Stimulated activated CD8-positive, alpha-beta memory T cell treated with anti-CD3 and anti-CD28 coated beads, Interleukin-2, amount 100 ng/mL, for 48 hours (primary cell): ENCODE measurements around the gene SGCA.

ENCODE experiments used
- DNase-seq, 2 donors: peaks; one replicate each; pipeline ENCODE4 v3.0.0-alpha.2; 2020; ENCODE audit warnings: low read depth in 2 of 2

Gene SGCA

DNA sequence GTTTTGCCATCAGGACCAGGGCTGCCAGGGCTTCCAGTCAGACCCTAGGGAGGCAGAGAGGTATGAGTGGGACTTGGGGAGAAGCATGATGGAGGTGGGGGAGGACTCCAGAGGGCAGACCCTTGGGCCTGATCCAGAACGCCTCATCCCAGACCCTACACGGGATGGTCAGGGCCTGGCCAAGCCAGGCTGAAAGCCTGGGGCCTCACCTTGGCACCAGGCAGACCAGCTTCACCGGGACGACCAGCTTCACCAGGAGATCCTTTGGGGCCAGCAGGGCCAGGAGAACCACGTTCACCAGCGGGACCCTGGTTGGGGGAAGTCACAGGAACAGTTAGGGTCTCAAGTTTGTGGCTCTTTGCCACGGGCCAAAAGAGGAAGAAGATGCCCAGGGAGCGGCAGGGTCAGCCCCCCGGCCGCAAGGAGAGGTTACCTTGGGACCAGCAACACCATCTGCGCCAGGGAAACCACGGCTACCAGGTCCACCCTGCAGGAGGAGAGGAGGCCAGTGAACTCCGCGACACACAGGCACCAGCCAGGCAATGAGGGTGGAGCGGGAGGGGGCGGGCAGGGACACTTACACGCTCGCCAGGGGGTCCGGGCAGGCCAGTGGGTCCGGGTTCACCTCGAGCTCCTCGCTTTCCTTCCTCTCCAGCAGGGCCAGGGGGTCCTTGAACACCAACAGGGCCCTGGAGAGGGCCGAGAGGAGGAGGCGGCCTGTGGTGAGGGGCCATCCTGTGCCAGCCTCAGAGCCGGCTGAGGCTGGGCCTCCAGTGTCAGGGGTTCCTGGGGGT, 28.5 kb downstream of the SGCA start:
- no peak for DNase-seq

DNA sequence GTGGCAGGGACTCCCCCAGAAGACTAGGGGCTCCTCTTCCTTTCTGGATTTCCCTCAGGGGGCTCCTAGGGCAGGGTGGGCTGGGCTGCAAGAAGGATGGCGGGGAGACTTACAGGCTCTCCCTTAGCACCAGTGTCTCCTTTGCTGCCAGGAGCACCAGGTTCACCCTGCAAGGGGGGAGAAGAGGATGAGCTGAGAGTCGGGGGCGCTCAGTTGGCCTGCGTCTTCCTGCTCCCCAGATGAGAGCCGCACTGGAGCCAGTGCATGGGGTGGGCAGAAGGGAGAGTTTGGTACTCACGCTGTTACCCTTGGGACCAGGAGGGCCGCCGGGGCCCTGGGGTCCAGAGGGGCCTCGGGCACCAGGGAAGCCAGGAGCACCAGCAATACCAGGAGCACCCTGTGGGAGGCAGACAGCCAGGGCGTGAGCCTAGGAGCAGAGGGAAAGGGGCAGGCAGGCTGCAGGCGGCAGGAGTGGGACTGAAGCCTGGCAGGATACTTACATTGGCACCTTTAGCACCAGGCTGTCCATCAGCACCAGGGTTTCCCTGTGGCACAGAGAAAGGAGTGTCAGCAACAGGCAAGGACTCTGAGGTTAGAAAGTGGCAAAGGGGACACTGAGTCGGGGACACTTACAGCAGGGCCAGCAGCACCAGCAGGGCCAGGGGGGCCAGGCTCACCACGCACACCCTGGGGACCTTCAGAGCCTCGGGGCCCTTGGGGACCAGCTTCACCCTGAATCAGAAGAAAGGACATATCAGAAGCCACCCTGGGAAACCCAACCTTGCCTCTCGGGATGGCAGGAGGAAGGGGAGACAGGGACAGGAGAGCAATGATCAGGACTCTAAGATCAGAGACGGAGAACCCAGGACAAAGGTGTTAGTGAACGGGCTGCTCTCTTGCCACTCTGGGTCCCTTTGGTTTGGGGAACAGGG, 29.4 kb downstream of the SGCA start:
- DNase-seq: no peak

DNA sequence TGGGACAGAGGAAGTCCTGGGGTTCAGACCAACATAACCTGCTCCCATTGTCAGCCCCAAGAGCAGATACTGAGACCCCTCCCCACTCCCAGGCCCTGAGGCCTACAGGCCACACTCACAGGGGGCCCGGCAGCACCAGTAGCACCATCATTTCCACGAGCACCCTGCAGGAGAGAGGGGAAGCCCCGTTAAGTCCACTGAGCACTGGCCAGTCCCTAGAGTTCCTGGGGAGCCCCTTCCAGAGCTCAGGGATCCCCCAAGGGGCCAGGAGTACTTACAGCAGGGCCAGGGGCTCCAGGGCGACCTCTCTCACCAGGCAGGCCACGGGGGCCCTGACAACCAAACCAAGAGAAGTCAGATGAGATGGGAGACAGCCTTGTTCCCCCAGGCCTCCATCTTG, 30.2 kb downstream of the SGCA start:
- DNase-seq: no peak

DNA sequence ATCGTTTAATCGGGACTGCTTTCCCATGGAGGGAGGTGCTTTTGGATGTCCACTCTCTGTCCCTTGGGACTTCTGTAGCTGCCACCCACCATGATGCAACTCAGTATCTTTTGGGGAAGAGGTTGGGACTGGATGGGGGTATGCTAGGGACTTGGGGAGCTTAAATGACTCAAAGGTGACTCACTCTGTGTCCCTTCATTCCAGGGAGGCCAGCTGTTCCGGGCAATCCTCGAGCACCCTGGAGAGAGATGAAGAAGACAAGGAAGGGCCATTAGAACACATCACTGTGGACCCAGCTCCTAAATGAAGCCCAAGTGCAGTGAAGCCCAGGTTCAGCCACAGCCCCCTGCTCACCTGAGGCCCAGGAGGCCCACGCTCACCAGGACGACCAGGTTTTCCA, 31.0 kb downstream of the SGCA start:
- no peak for DNase-seq

DNA sequence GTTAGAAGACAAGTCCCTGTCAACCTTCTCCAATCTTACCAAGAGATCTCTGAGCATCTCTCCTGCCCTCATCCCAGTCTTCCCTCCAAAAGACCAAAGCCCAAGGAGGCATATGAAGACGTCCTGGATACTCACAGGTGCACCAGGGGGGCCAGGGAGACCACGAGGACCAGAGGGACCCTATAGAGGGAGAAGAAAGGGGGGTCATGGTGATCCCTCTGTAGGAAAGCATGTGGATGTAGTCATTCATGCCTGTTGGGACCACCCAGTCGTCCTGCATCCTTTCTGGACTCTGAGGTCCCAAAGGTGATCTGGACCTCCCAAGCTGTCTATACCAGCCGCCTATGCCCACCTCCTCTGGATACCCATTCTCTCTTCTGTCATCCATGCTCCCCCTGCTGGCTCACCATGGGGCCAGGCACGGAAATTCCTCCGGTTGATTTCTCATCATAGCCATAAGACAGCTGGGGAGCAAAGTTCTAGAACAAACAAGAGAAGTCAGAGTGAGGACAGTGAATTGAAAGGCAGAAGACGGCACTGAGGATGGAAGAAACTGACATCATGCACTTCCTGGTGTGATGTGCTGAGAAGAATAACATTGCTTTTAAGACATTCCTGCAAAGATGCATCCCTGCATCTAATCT, 32.3 kb downstream of the SGCA start:
- peak; percentile 27 to 47 for DNase-seq

DNA sequence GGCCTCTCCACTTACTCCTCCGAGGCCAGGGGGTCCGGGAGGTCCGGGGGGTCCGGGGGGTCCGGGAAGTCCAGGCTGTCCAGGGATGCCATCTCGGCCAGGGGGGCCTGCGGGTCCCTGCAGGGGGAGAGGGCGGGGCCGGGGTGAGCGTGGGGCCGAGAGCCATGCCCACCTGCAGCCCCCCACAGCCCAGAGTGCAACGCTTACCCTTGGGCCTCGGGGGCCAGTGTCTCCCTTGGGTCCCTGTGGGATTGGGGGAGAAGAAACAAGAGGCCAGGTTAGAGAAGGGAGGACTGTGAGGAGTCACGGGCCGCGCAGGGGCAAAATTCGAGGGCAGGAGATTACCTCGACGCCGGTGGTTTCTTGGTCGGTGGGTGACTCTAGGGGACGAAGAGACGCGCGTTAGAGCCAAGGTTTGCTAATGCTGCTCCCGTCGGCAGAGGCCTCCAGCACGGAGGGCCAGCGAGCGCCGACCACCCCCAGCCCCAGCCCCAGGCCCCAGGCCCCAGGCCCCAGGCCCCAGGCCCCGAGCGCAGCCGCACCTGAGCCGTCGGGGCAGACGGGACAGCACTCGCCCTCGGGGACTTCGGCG, 33.5 kb downstream of the SGCA start:
- no peak for DNase-seq

DNA sequence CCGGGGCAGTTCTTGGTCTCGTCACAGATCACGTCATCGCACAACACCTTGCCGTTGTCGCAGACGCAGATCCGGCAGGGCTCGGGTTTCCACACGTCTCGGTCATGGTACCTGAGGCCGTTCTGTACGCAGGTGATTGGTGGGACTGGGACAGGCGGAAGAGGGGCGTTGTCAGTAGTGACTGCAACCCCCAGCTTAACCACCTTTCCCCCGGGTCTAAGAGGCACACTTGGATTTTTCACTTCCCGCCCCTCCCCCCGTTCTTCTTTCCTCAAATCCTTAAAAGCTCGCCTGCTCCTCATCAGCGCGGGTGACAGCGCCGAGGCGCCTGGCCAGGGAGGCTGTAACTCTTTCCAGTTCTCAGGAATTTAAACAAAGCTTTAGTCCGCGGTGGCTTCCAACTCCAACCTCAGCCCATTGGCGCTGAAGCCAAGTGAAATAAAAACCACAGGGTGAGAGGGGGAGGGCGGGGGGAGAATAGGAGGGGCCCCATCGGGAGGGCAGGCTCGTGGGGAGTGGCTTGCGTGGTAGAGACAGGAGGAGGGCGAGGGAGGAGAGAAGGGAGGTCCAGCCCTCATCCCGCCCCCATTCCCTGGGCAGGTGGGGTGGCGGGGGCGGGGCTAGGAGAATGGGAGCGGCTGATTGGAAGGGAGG, 34.1 kb downstream of the SGCA start:
- DNase-seq: peak; percentile 45 to 65

DNA sequence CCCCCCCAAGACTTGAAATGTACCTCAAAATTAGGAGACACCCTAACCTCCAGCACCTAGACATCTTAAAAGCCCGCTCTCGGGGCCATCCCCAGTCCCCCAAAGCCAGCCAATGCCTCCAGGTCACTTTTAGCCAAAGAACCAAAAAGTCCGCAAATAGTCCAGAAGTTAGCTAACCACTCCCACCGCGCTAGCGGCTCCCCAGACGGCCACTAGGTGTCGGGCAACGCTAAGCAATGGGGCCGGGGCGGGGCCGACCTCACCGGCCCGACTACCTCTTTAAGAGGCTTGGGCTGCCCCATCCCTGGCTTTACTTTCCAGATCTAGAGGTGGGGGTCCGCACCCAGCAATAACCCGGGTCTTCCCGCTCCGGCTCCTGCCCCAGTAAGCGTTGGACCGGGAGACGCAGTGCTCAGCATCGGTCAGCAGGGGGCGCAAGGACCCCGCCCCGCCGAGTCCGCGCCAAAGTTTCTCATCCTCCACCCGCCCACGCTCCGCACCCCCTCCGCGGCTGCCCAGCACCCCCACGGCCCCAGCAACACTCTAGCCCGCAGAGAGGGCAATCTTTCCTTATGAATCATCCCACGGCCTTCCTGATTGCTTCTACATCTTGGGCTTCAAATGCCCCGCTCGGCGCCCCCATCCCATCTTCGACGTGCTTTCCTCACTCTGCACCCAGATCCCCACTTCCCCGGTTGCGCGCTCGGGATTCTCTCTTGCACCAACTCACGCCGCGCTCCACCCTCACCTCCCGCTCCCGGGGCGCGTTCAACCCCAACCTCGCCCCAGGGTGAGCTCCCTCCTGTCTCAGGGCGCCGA, 34.9 kb downstream of the SGCA start:
- peak; percentile 61 to 67 for DNase-seq

DNA sequence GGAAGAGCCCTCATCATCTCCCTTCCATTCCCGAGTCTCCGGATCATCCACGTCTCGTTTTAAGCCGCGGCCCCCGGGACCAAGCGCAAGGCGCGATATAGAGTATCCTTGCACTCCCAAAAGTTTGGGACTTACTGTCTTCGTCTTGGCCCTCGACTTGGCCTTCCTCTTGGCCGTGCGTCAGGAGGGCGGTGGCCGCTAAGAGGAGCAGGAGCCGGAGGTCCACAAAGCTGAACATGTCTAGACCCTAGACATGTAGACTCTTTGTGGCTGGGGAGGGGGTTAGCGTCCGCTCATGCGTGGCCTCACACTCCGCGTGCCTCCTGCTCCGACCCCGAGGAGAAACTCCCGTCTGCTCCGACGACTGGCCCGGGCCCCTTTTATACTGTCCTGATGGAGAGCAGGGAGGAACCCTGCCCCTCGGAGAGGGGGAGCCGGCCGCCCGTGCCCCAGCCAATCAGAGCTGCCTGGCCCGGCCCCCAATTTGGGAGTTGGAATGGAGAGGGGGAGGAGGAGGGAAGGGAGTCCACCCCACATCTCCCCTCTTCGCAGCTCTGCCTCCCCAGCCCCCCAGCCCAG, 35.6 kb downstream of the SGCA start, which contains the start of gene COL1A1:
Gene COL1A1, minus strand, starts transcription at position 356 of the 579 bp plus-strand sequence. Its CDS starts 118 bp downstream, at position 238.
- DNase-seq: no peak

DNA sequence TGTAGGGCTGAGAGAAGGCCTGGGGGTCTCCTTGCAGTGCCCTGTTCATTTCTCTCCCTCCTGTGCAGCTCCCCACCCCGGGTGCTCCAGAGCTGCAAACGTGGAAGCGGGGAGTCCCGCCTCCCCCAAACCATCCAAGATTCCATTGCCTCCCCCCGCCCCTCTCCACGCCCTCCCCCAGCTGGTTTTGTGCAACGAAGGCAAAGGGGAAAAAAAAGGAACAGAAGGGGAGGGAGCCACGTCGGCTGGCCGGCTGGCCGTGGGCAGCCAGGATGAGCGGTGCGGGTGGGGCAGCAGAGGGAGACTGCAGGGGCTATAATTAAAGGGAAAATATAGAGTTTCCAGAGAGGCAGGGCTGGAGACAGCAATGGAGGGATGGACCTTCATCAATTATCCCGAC, 37.3 kb downstream of the SGCA start:
- DNase-seq: no peak

DNA sequence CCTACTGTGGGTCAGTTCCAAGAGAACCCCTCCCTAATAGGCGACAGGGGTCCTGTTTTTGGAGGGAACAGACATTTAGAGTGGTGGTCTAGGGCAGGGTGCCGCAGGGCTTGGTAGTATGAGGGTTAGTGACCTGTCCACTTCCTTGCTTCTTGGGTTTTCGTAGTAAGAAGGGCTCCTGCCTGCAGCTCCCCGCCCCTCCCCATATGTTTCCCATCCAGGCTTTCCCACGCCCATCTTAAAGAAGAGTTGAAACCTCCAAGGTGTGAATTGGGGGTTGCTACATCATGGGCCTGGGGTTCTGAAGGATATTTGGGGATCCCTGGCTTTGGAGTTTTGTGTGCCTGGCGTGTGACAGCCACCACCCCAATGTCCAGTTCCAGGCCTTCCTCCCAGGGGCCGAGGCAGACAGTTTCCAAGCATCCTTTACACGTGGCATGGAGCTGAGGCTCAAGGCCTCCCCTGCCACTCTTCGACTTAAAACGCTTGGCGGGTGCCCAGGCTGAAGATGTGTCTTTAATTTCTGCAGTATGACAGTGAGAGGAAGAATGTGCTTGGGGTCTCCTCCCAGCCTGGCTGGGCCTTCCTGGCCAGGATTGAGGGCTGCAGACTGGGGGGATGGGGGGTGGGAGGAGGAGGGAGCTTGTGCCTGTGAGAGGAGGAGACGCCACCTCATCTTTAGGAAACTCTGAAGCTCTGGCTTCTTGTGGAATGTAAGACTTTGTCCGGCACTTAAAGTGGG, 38.0 kb downstream of the SGCA start:
- DNase-seq: no peak

DNA sequence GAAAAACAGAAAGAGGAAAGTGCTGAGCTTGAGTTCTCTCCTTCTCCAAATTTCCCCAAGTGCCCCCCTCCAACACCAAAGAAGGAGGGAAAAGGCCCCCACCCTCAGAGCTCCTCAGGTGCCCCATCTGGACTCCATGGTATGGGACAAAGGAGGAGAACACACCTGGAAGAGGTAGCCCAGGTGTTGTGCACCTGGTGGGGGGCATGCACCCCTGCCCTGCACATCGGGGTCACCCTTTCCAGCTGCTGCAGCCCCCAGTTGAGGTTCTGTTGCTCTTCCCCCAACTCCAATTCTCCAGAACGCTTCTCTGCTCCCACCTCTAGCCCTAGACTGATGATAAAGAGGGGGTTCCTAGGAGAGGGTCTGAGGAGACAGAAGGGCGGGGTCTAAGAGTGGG, 38.6 kb downstream of the SGCA start:
- DNase-seq: no peak

DNA sequence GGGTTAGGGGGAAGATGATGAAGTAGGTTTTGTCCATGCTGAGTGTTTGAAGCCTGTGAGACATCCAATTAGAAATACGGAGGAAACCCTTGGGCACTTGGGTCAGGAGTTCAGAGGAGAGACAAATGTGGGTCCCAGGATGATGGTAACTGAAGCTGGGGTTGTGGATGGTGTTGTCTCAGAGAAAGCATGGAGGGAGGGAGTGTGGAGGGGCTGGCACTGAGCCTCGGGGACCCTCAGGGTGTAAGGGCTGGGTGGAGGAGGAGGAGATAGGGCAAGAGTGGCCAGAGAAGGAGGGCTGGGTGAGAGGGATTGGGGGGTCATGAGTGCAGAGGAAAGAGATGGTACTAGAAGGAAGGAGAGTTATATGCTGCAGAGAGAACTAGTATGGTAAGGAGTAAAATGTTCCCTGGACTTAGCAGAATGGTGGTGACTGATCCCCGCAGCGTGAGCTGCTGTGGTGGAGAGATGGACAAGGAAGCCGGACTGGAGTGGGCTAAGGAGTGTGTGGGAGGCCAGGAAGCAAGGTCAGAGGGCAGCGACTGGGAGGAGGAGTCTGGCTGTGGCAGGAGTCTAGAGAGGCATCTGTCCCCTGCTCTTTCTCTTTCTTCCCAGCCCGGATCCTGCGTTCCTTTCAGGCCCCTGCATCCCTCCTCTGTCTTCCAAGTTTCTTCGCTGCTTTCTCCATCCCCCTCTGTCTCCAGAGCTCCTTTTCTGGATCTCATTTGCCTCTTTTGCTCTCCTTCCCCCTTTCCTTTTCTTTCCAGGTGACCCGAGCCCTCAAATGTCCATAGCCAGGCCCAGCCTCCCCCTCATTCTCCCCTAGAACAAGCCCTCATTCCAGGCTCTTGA, 39.5 kb downstream of the SGCA start:
- DNase-seq: no peak

DNA sequence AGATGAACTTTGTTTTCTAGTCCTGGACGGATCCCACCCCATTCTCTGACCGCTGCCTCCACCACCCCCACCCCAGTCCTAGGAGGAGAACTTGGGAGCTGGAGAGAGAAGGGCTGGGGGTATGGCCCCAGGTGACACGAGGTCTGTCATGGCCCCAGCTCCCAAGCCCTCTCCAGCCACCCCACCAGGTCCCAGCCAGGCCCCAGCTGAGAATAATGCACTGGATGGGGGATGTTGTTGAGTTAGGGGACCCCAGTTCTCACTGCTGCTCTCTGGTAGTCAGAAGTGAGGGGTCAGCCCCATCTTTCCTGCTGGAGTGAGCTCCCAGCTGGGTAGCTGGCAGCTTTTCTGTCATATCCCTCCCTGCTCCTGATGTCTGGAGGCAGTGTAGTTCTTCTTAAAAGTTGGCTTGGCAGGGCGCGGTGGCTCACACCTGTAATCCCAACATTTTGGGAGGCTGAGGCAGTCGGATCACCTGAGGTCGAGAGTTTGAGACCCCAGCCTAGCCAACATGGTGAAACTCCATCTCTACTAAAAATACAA, 40.2 kb downstream of the SGCA start:
- no peak for DNase-seq

DNA sequence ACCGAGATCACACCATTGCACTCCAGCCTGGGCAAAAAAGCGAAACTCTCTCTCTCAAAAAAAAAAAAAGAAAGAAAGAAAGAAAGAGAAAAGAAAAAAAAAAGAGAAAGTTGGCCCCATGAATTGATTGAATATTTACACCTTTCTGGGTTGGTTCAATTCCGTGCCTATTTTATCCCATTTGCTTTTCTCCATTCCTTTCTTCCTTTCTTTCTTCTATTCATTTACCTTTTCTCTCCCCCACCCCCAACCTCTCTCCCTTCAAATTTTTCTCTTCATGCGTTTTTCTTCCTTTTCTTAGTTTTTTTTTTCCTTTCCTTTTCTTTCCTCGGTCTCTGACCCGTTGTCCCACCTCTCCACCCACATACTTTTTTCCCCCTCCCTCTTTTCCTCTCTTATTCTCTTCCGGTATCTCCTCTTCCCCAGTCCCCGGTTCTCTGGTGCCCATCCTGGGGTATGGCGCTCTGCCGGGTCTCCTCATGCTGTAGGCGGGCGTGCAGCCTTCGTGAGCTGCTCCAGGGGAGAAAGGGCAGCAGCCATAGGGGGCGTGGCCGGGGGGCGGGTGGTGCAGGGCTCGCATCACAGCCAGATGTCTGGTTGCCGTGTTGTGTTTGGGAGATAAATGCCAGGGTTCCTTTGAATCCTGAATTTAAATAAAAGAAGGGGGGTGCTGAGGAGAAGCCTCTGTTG, 40.9 kb downstream of the SGCA start:
- peak; percentile 13 to 31 for DNase-seq

DNA sequence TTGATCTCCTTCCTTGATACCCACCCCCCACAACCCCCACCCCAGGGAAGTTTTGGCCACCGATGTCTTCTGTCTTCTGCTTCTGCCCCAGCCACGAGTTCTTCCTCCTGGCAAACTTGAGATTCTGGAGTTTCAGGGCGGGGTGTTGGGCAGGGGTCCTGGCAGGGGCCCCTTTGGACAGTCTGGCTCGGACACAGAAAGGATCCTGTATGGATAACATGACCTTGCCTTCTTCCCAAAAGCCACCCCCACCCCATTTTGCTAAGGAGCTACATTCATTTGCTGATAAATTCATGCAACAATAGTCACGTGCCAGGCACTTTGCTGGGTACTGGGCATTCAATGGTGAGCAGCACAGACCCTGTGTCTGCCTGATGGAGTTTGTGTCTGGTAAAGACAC, 41.5 kb downstream of the SGCA start:
- DNase-seq: no peak

DNA sequence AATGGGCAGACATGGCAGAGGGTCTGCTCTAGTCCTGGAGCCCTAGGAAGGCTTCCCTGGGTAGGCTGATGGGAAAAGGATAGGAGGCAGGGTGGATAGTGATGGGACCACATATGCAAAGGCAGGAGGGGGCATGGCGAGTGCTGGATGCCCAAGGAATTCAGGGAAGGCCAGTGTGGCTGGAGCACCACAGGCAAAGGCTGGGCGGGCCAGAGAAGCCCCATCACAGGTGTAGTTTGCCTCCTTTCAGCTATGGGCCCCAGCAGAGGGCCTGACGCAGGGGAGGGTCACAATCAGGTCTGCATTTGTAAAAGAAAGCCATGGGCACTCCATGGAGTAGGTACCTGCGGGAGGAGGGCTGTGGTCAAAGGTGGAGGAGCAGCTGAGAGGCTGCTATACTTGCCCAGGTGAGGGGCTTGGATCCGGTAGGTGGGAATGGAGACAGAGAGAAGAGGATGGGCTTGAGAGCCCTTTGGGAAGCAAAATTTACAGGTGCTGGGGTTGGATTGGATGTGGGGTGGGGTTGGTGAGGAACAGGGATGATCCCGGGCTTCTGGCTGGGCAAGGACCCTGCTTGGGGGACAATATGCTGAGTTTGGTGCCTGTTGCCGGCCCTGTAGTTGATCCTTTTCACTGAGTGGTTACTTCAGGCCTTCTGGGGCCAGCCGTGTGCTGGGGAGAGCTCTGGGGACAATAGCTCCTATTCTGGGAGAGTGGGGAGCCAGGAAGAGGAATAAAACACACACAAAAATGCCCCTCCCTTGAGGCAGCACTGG, 42.2 kb downstream of the SGCA start:
- no peak for DNase-seq
